Osteocyte (in vitro differentiated cells): Measurements from ENCODE around the gene HMCN2. TPM values are rescaled to one million over a fixed set of nuclear protein-coding genes. Genes with fewer than 3 reads are reported as not detected.

Experiments
- DNase-seq: peaks from one replicate; pipeline ENCODE4 v3.0.0; 2021; ENCODE audit warnings: mixed read lengths; ENCODE audit not compliant: unreplicated experiment; ENCODE audit errors: extremely low spot score
- H3K27ac Mint-ChIP-seq: one replicate; pipeline ENCODE4 v1.8.0; 2021; ENCODE audit warnings: mild to moderate bottlenecking, mixed read lengths; ENCODE audit not compliant: unreplicated experiment
- H3K27me3 Mint-ChIP-seq: one replicate; pipeline ENCODE4 v1.8.0; 2021; ENCODE audit warnings: mixed read lengths; ENCODE audit not compliant: unreplicated experiment
- H3K36me3 Mint-ChIP-seq: one replicate; pipeline ENCODE4 v1.8.0; 2021; ENCODE audit warnings: mixed read lengths; ENCODE audit not compliant: unreplicated experiment
- H3K4me1 Mint-ChIP-seq: one replicate; pipeline ENCODE4 v1.8.0; 2021; ENCODE audit warnings: mixed read lengths; ENCODE audit not compliant: unreplicated experiment
- H3K4me3 Mint-ChIP-seq: one replicate; pipeline ENCODE4 v1.8.0; 2021; ENCODE audit warnings: mild to moderate bottlenecking, moderate library complexity, mixed read lengths; ENCODE audit not compliant: unreplicated experiment
- H3K9me3 Mint-ChIP-seq: one replicate; pipeline ENCODE4 v1.8.0; 2021; ENCODE audit warnings: mixed read lengths; ENCODE audit not compliant: unreplicated experiment
- CTCF ChIP-seq: fragments of 200-600 bp; sonication (generic); IDR thresholded peaks from 2 replicates; pipeline ENCODE4 v1.5.0; 2021; ENCODE audit warnings: antibody characterized with exemption, mild to moderate bottlenecking, moderate library complexity
- total RNA-seq: library from RNA; stranded (reverse); gene quantifications from 2 replicates; pipeline ENCODE4 v1.2.1, GENCODE V29; 2021

HMCN2 gene
- total RNA-seq, 1 donor from 2014 or later, result 0.05 TPM

GRCh38 chr9:130448035-130448624, 182.6 kb downstream of the HMCN2 start:
- Mint-ChIP-seq H3K27ac (peak overlapping the region; percentile 98), H3K4me1 (peaks cover 72% of the 10 kb centered on the region), H3K36me3 (no peaks in the 10 kb centered on the region), H3K4me3 (peak overlapping the region; percentile 42), H3K9me3 (no peaks in the 10 kb centered on the region), H3K27me3 (no peaks in the 10 kb centered on the region)
- DNase-seq, result no peak
- TF ChIP-seq CTCF, result no peak

- H3K4me1 Mint-ChIP-seq, result peaks cover 80% of the 10 kb centered on the region
- H3K9me3 Mint-ChIP-seq, result no peaks in the 10 kb centered on the region
- H3K36me3 Mint-ChIP-seq, result no peaks in the 10 kb centered on the region
- H3K27me3 Mint-ChIP-seq, result no peaks in the 10 kb centered on the region
- no peak for DNase-seq
- no peak overlapping the region for H3K27ac Mint-ChIP-seq
- TF ChIP-seq CTCF, result no peak
- H3K4me3 Mint-ChIP-seq, result no peak overlapping the region
Observed at GRCh38 chr9:130448771-130449603, 183.4 kb downstream of the HMCN2 start.

- Mint-ChIP-seq H3K36me3 (no peaks in the 10 kb centered on the region), H3K4me3 (no peak overlapping the region), H3K27me3 (no peaks in the 10 kb centered on the region), H3K27ac (no peak overlapping the region), H3K4me1 (peaks cover 82% of the 10 kb centered on the region), H3K9me3 (no peaks in the 10 kb centered on the region)
- DNase-seq, result no peak
- TF ChIP-seq CTCF, result no peak
Observed at GRCh38 chr9:130450344-130451003, 184.9 kb downstream of the HMCN2 start.

GRCh38 chr9:130451004-130451390, 185.4 kb downstream of the HMCN2 start:
- Mint-ChIP-seq H3K4me3 (no peak overlapping the region), H3K27me3 (no peaks in the 10 kb centered on the region), H3K4me1 (peaks cover 77% of the 10 kb centered on the region), H3K27ac (peak overlapping the region; percentile 57), H3K9me3 (no peaks in the 10 kb centered on the region), H3K36me3 (no peaks in the 10 kb centered on the region)
- TF ChIP-seq CTCF, result no peak
- DNase-seq, result no peak
